ENCODE measurements around the gene SRP68.
"Not testable (repeated sequence)": the region's sequence is repeated elsewhere in the genome, so short reads cannot be mapped to it uniquely, and the experiment has no call there.

SRP68 gene

GRCh38 chr17:76048025-76048605 is 24.2 kb downstream of the SRP68 start:
- H3K9me3 Mint-ChIP-seq, result no peaks in the 10 kb centered on the region
- H3K27me3 Mint-ChIP-seq (ENCODE audit: low read depth), result no peaks in the 10 kb centered on the region
- peak overlapping the region in 1 of 3 experiments; percentile 32 for H3K27ac Mint-ChIP-seq
- peaks cover 4% of the 10 kb centered on the region for H3K4me1 Mint-ChIP-seq
- no peak for TF ChIP-seq CTCF (IDR thresholded peaks at IDR 0.05; ENCODE audit: unreplicated experiment in 3 of 3)
- H3K36me3 Mint-ChIP-seq (ENCODE audit: low read depth), result peaks cover 75% of the 10 kb centered on the region
- no peak overlapping the region for H3K4me3 Mint-ChIP-seq

GRCh38 chr17:76046064-76046463 is 26.3 kb downstream of the SRP68 start:
- no peak for TF ChIP-seq CTCF (IDR thresholded peaks at IDR 0.05; ENCODE audit: unreplicated experiment in 3 of 3)
- Mint-ChIP-seq H3K36me3 (ENCODE audit: low read depth) (peaks cover 77% of the 10 kb centered on the region), H3K9me3 (no peaks in the 10 kb centered on the region), H3K4me1 (no peaks in the 10 kb centered on the region), H3K27ac (peak overlapping the region in 1 of 3 experiments; percentile 83), H3K4me3 (no peak overlapping the region), H3K27me3 (ENCODE audit: low read depth) (no peaks in the 10 kb centered on the region)

- H3K4me3 Mint-ChIP-seq; H3K4me1 Mint-ChIP-seq; H3K9me3 Mint-ChIP-seq; H3K27me3 Mint-ChIP-seq (ENCODE audit: low read depth): not testable (repeated sequence)
- Mint-ChIP-seq H3K27ac (peak overlapping the region in 1 of 3 experiments; percentile 17), H3K36me3 (ENCODE audit: low read depth) (peaks cover 77% of the 10 kb centered on the region)
Measured at GRCh38 chr17:76044475-76045007, 27.8 kb downstream of the SRP68 start.

- peaks cover 78% of the 10 kb centered on the region for H3K36me3 Mint-ChIP-seq (ENCODE audit: low read depth)
- H3K27me3 Mint-ChIP-seq (ENCODE audit: low read depth); H3K9me3 Mint-ChIP-seq; H3K4me3 Mint-ChIP-seq; H3K27ac Mint-ChIP-seq; H3K4me1 Mint-ChIP-seq: not testable (repeated sequence)
Measured at GRCh38 chr17:76042868-76043267, 29.4 kb downstream of the SRP68 start.

- Mint-ChIP-seq H3K27me3 (ENCODE audit: low read depth) (no peaks in the 10 kb centered on the region), H3K27ac (no peak overlapping the region), H3K36me3 (ENCODE audit: low read depth) (peaks cover 64% of the 10 kb centered on the region), H3K9me3 (no peaks in the 10 kb centered on the region), H3K4me3 (no peak overlapping the region), H3K4me1 (peaks cover 5% of the 10 kb centered on the region)
- TF ChIP-seq CTCF (IDR thresholded peaks at IDR 0.05; ENCODE audit: unreplicated experiment in 3 of 3), result no peak
Measured at GRCh38 chr17:76040376-76040775, 31.9 kb downstream of the SRP68 start.

GRCh38 chr17:76039121-76039520 is 33.2 kb downstream of the SRP68 start:
- Mint-ChIP-seq H3K4me3 (no peak overlapping the region), H3K36me3 (ENCODE audit: low read depth) (peaks cover 55% of the 10 kb centered on the region), H3K27ac (peak overlapping the region in 1 of 3 experiments; percentile 8), H3K27me3 (ENCODE audit: low read depth) (no peaks in the 10 kb centered on the region), H3K9me3 (no peaks in the 10 kb centered on the region), H3K4me1 (peaks cover 11% of the 10 kb centered on the region)
- TF ChIP-seq CTCF (IDR thresholded peaks at IDR 0.05; ENCODE audit: unreplicated experiment in 3 of 3), result no peak

GRCh38 chr17:76038050-76038449 is 34.3 kb downstream of the SRP68 start:
- Mint-ChIP-seq H3K36me3 (ENCODE audit: low read depth) (peaks cover 44% of the 10 kb centered on the region), H3K4me3 (no peak overlapping the region), H3K27me3 (ENCODE audit: low read depth) (no peaks in the 10 kb centered on the region), H3K4me1 (peaks cover 11% of the 10 kb centered on the region), H3K9me3 (no peaks in the 10 kb centered on the region), H3K27ac (peak overlapping the region; percentile 1 to 51 (median 8))
- no peak for TF ChIP-seq CTCF (IDR thresholded peaks at IDR 0.05; ENCODE audit: unreplicated experiment in 3 of 3)

Measured in nephron (organoid).